HFFc6 (cell line): ENCODE data around the gene ZMAT5. TPM values are rescaled to one million over a fixed set of nuclear protein-coding genes. Genes with fewer than 3 reads are reported as not detected.
A peak's percentile ranks its signal among the peaks of the same experiment; 100 is the strongest.

ENCODE experiments used
- DNase-seq: peaks from one replicate; pipeline ENCODE4 v3.0.0-alpha.2; 2018
- H3K27ac Mint-ChIP-seq: 2 replicates; pipeline ENCODE4 v1.8.0; 2020; ENCODE audit warnings: mild to moderate bottlenecking, mixed read lengths
- H3K27me3 Mint-ChIP-seq: 2 replicates; pipeline ENCODE4 v1.8.0; 2021; ENCODE audit warnings: mild to moderate bottlenecking, moderate library complexity, mixed read lengths; ENCODE audit not compliant: insufficient read depth
- H3K36me3 Mint-ChIP-seq: 2 replicates; pipeline ENCODE4 v1.8.0; 2021; ENCODE audit warnings: low read depth, mixed read lengths
- H3K4me1 Mint-ChIP-seq: 2 replicates; pipeline ENCODE4 v1.8.0; 2020; ENCODE audit warnings: low read depth, mixed read lengths
- H3K4me3 Mint-ChIP-seq: 2 replicates; pipeline ENCODE4 v1.8.0; 2020; ENCODE audit warnings: mild to moderate bottlenecking, moderate library complexity, mixed read lengths
- H3K9me3 Mint-ChIP-seq: 2 replicates; pipeline ENCODE4 v1.8.0; 2020; ENCODE audit warnings: mild to moderate bottlenecking, mixed read lengths
- CTCF ChIP-seq: fragments of 200-600 bp; sonication (generic); IDR thresholded peaks from 2 replicates; pipeline ENCODE4 v1.5.0; 2021; ENCODE audit warnings: antibody characterized with exemption, mild to moderate bottlenecking
- total RNA-seq, 6 experiments: library from RNA; stranded (reverse); fragmentation: NEBNext Ultra II Directional; extraction: Animal tissue kit (Norgen Biotek cat#: 25700); gene quantifications; 2 replicates in 1 of 6; 3 replicates in 5 of 6; pipeline ENCODE4 v1.2.3, GENCODE V29; 2021

Gene ZMAT5
- total RNA-seq, 6 experiments from 2014 or later = 24.9 to 28.6 (median 26.1) TPM

- no peaks in the 10 kb centered on the region for H3K27me3 Mint-ChIP-seq
- peak overlapping the region; percentile 90 for H3K27ac Mint-ChIP-seq
- peaks cover 37% of the 10 kb centered on the region for H3K4me1 Mint-ChIP-seq
- TF ChIP-seq CTCF = no peak
- H3K4me3 Mint-ChIP-seq = peak overlapping the region; percentile 71
- DNase-seq = no peak
- peaks cover 34% of the 10 kb centered on the region for H3K36me3 Mint-ChIP-seq
- no peaks in the 10 kb centered on the region for H3K9me3 Mint-ChIP-seq
Measured at GRCh38 chr22:29798801-29799200, 32.0 kb upstream of the ZMAT5 start.

- no peak for TF ChIP-seq CTCF
- Mint-ChIP-seq H3K4me1 (peaks cover 37% of the 10 kb centered on the region), H3K27ac (peak overlapping the region; percentile 90), H3K36me3 (peaks cover 34% of the 10 kb centered on the region), H3K9me3 (no peaks in the 10 kb centered on the region), H3K4me3 (peak overlapping the region; percentile 71; the same call in 1 of the 2 replicates), H3K27me3 (no peaks in the 10 kb centered on the region)
- no peak for DNase-seq
Measured at GRCh38 chr22:29798318-29798717, 31.5 kb upstream of the ZMAT5 start.

- DNase-seq = no peak
- Mint-ChIP-seq H3K4me1 (peaks cover 37% of the 10 kb centered on the region), H3K36me3 (peaks cover 34% of the 10 kb centered on the region), H3K27ac (0 out of 2 replicates have a peak overlapping the region, but pooled peaks have one; percentile 31), H3K27me3 (no peaks in the 10 kb centered on the region), H3K4me3 (no peak overlapping the region), H3K9me3 (no peaks in the 10 kb centered on the region)
- no peak for TF ChIP-seq CTCF
Measured at GRCh38 chr22:29797351-29797750, 30.5 kb upstream of the ZMAT5 start.

GRCh38 chr22:29795663-29796062, 28.9 kb upstream of the ZMAT5 start:
- no peaks in the 10 kb centered on the region for H3K27me3 Mint-ChIP-seq
- H3K27ac Mint-ChIP-seq = peak overlapping the region; percentile 7; the same call in 1 of the 2 replicates
- H3K4me3 Mint-ChIP-seq = no peak overlapping the region
- H3K4me1 Mint-ChIP-seq = peaks cover 29% of the 10 kb centered on the region
- TF ChIP-seq CTCF = no peak
- H3K36me3 Mint-ChIP-seq = peaks cover 27% of the 10 kb centered on the region
- no peaks in the 10 kb centered on the region for H3K9me3 Mint-ChIP-seq
- DNase-seq = no peak

GRCh38 chr22:29793396-29793795, 26.6 kb upstream of the ZMAT5 start:
- no peak overlapping the region for H3K4me3 Mint-ChIP-seq
- no peak overlapping the region for H3K27ac Mint-ChIP-seq
- no peak for DNase-seq
- peaks cover 7% of the 10 kb centered on the region for H3K4me1 Mint-ChIP-seq
- peaks cover 2% of the 10 kb centered on the region; the same call in 1 of the 2 replicates for H3K27me3 Mint-ChIP-seq
- no peak for TF ChIP-seq CTCF
- H3K9me3 Mint-ChIP-seq = no peaks in the 10 kb centered on the region
- H3K36me3 Mint-ChIP-seq = peaks cover 22% of the 10 kb centered on the region

GRCh38 chr22:29790061-29790460, 23.3 kb upstream of the ZMAT5 start:
- Mint-ChIP-seq H3K4me3 (no peak overlapping the region), H3K27ac (no peak overlapping the region), H3K27me3 (peaks cover 2% of the 10 kb centered on the region; the same call in 1 of the 2 replicates), H3K9me3 (no peaks in the 10 kb centered on the region), H3K4me1 (peaks cover 1% of the 10 kb centered on the region), H3K36me3 (peaks cover 8% of the 10 kb centered on the region)
- TF ChIP-seq CTCF = no peak
- no peak for DNase-seq
